HUDEP-2 (cell line): Measurements from ENCODE around the gene NRDE2.

ENCODE experiments used
- DNase-seq, 76 experiments: peaks; one replicate each; lab custom pipeline; 2025; ENCODE audit not compliant: unreplicated experiment in 76 of 76; lab: John Stamatoyannopoulos, UW

Gene NRDE2

GRCh38 chr14:90331497-90332270 lies at the start of gene NRDE2:
Gene NRDE2 (minus strand): TSS chr14:90331941. CDS start chr14:90331904, 37 bp downstream.
- peak; percentile 46 to 100 (median 97) for DNase-seq

GRCh38 chr14:90381011-90381786 lies 49.5 kb upstream of the NRDE2 start:
- DNase-seq = peak in 2 of 76 experiments; percentile 1 to 3

- peak in 2 of 76 experiments; percentile 2 to 3 for DNase-seq
Observed at GRCh38 chr14:90379106-90379505, 47.4 kb upstream of the NRDE2 start.

GRCh38 chr14:90378249-90378648 lies 46.5 kb upstream of the NRDE2 start:
- DNase-seq = no peak

- no peak for DNase-seq
Observed at GRCh38 chr14:90375934-90376333, 44.2 kb upstream of the NRDE2 start.

- DNase-seq = no peak
Observed at GRCh38 chr14:90374813-90375212, 43.1 kb upstream of the NRDE2 start.

- DNase-seq = no peak
Observed at GRCh38 chr14:90373887-90374286, 42.1 kb upstream of the NRDE2 start.

GRCh38 chr14:90368946-90369721 lies 37.4 kb upstream of the NRDE2 start:
- peak in 1 of 76 experiments; percentile 9 for DNase-seq

- no peak for DNase-seq
Observed at GRCh38 chr14:90362558-90362896, 30.8 kb upstream of the NRDE2 start.

- no peak for DNase-seq
Observed at GRCh38 chr14:90361865-90362557, 30.3 kb upstream of the NRDE2 start.

- DNase-seq = no peak
Observed at GRCh38 chr14:90358359-90358758, 26.6 kb upstream of the NRDE2 start.

- no peak for DNase-seq
Observed at GRCh38 chr14:90356925-90357324, 25.2 kb upstream of the NRDE2 start.

- DNase-seq = no peak
Observed at GRCh38 chr14:90355540-90356518, 24.1 kb upstream of the NRDE2 start.

- DNase-seq = no peak
Observed at GRCh38 chr14:90354551-90355298, 23.0 kb upstream of the NRDE2 start.

- no peak for DNase-seq
Observed at GRCh38 chr14:90349739-90350138, 18.0 kb upstream of the NRDE2 start.

GRCh38 chr14:90348270-90348669 lies 16.5 kb upstream of the NRDE2 start:
- DNase-seq = no peak

- DNase-seq = no peak
Observed at GRCh38 chr14:90345239-90345557, 13.5 kb upstream of the NRDE2 start.

- DNase-seq = no peak
Observed at GRCh38 chr14:90344331-90345238, 12.8 kb upstream of the NRDE2 start.
